ENCODE results near the gene MTHFD2.
"Not testable (repeated sequence)": the region's sequence is repeated elsewhere in the genome, so short reads cannot be mapped to it uniquely, and the experiment has no call there.

MTHFD2 gene

DNA sequence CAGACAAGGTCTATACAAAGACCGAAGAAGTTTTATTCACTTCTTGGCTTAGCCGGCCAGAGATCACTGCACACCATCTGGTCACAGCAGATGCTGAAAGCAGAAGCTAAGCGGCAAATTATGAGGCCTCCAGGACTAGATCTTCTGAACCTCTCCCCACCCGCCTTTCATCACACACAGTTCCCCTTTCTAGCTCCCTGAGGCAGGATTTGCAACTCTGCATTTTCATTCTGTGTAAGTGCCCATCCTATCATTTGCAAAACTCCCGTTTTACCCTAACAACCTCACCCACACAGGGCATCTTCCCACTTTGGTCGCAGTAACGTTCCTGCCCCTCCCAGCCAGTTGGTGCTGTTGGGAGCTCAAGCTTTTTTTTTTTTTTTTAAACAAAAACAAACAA lies 16.7 kb upstream of the MTHFD2 start:
- DNase-seq (ENCODE audit: low read depth), result no peak
- TF ChIP-seq, protein P1, sequence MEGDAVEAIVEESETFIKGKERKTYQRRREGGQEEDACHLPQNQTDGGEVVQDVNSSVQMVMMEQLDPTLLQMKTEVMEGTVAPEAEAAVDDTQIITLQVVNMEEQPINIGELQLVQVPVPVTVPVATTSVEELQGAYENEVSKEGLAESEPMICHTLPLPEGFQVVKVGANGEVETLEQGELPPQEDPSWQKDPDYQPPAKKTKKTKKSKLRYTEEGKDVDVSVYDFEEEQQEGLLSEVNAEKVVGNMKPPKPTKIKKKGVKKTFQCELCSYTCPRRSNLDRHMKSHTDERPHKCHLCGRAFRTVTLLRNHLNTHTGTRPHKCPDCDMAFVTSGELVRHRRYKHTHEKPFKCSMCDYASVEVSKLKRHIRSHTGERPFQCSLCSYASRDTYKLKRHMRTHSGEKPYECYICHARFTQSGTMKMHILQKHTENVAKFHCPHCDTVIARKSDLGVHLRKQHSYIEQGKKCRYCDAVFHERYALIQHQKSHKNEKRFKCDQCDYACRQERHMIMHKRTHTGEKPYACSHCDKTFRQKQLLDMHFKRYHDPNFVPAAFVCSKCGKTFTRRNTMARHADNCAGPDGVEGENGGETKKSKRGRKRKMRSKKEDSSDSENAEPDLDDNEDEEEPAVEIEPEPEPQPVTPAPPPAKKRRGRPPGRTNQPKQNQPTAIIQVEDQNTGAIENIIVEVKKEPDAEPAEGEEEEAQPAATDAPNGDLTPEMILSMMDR (conservative IDR thresholded peaks at IDR 0.05; ENCODE audit: control insufficient read depth, insufficient read depth, low read depth, low read length), result no peak
- no peak overlapping the region for H3K4me3 ChIP-seq (ENCODE audit: control insufficient read depth, low read depth, low read length)

GRCh38 chr2:74183878-74184277 lies 14.5 kb upstream of the MTHFD2 start:
- TF ChIP-seq, protein P1 (conservative IDR thresholded peaks at IDR 0.05; ENCODE audit: control insufficient read depth, insufficient read depth, low read depth, low read length), result no peak
- no peak for DNase-seq (ENCODE audit: low read depth)
- no peak overlapping the region for H3K4me3 ChIP-seq (ENCODE audit: control insufficient read depth, low read depth, low read length)

GRCh38 chr2:74186038-74186437 lies 12.4 kb upstream of the MTHFD2 start:
- no peak for DNase-seq (ENCODE audit: low read depth)
- TF ChIP-seq, protein P1 (conservative IDR thresholded peaks at IDR 0.05; ENCODE audit: control insufficient read depth, insufficient read depth, low read depth, low read length), result no peak
- no peak overlapping the region for H3K4me3 ChIP-seq (ENCODE audit: control insufficient read depth, low read depth, low read length)

DNA sequence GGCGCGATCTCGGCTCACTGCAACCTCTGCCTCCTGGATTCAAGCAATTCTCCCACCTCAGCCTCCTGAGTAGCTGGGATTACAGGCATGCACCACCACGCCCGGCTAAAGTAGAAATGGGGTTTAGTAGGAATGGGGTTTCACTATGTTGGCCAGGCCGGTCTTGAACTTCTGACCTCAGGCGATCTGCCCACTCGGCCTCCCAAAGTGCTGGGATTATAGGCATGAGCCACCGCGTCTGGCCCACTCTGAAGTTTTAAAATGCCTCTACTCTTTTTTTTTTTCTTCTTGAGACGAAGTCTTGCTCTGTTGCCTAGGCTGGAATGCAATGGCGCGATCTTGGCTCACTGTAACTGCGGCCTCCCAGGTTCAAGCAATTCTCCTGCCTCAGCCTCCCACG lies 11.7 kb upstream of the MTHFD2 start:
- DNase-seq (ENCODE audit: low read depth); H3K4me3 ChIP-seq (ENCODE audit: control insufficient read depth, low read depth, low read length): not testable (repeated sequence)

- H3K4me3 ChIP-seq (ENCODE audit: control insufficient read depth, low read depth, low read length), result no peak overlapping the region
- DNase-seq (ENCODE audit: low read depth), result peak; percentile 69
- TF ChIP-seq, protein P1 (conservative IDR thresholded peaks at IDR 0.05; ENCODE audit: control insufficient read depth, insufficient read depth, low read depth, low read length), result no peak
Observed at GRCh38 chr2:74188018-74188601, 10.3 kb upstream of the MTHFD2 start.

DNA sequence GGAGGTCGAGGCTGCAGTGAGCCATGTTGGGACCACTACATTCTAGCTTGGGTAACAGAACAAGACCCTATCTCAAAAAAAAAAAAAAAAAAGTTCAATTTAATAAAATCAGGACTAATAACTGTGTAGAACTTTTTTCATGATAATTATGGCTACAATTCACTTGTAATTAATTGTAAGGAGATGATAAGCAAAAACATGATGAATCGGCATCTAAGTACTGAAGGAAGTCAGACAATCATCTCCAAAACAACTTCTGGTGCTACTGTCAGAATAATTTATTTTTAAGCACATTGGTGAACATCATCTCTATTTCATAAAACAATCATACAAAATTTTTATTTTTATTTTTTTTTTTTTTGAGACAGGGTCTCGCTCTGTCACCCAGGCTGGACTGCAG lies 9.7 kb upstream of the MTHFD2 start:
- TF ChIP-seq, protein P1 (conservative IDR thresholded peaks at IDR 0.05; ENCODE audit: control insufficient read depth, insufficient read depth, low read depth, low read length), result no peak
- no peak for DNase-seq (ENCODE audit: low read depth)
- H3K4me3 ChIP-seq (ENCODE audit: control insufficient read depth, low read depth, low read length), result no peak overlapping the region

- H3K4me3 ChIP-seq (ENCODE audit: control insufficient read depth, low read depth, low read length), result no peak overlapping the region
- DNase-seq (ENCODE audit: low read depth), result no peak
- TF ChIP-seq, protein P1 (conservative IDR thresholded peaks at IDR 0.05; ENCODE audit: control insufficient read depth, insufficient read depth, low read depth, low read length), result no peak
Observed at GRCh38 chr2:74191596-74192380, 6.6 kb upstream of the MTHFD2 start.

Data from fibroblast of mammary gland (primary cell).